Measurements from ENCODE around the gene EXOC2.

EXOC2 gene

DNA sequence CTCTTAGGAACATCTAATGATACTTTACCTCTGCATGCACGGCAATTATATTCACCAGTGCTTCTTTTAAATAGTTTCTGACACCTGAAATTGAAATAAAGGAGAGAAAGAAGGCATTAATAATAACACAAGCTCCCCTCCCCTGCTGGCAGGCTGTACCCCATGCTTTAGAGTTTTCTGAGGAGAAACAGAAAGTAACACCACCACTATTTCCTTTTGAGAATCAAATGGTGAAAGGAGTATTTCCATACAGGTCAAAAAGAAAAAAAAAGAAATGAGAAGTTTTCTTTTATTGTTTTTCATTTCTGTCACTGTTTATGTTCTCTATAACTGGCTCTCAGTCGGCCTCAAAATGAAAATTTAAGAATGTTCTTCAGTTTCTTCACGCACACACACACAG is 193.3 kb downstream of the EXOC2 start:
- WGBS (ENCODE audit: extremely low coverage, insufficient coverage, insufficient read length) = no CpG with 5 or more reads among the region's 3 CpGs

DNA sequence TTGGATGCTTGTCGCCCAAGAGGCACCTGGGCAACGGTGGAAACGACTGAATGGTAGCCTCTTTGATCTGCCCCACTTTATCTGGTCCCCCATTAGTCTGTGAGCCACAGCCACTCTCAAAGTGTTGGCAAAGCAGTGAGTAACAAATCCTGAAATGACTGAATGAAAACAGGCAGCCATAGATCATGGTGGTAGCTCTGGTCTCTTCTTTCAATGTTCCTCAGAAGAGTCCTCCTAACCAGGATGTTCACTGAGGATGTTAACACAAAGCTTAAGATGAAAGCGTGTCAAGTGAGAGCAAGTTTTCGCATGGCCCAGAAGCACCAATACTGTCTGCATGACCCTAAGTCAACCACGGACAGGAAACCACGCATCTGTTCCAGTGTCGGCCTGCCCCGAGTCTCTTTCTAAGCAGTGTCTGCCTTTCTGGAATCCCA is 194.1 kb downstream of the EXOC2 start:
- Histone ChIP-seq H2BK120ac (ENCODE audit: insufficient read depth, low read length, poor library complexity) (no peak overlapping the region), H3K4ac (ENCODE audit: low read depth, low read length) (no peak overlapping the region), H3K14ac (ENCODE audit: low read length) (no peak overlapping the region), H2AK5ac (ENCODE audit: low read length) (no peak overlapping the region), H3K9me3 (ENCODE audit: insufficient read depth, low read depth, low read length) (no peaks in the 10 kb centered on the region), H4K8ac (ENCODE audit: low read depth, low read length) (no peak overlapping the region), H2BK5ac (ENCODE audit: low read depth, low read length, poor library complexity) (no peak overlapping the region), H2AFZ (ENCODE audit: insufficient read depth, low read length, poor library complexity) (no peak overlapping the region), H3K23ac (ENCODE audit: low read length) (no peak overlapping the region), H3K27me3 (ENCODE audit: insufficient read depth, low read length) (no peaks in the 10 kb centered on the region), H3K4me3 (ENCODE audit: low read depth, low read length) (no peak overlapping the region), H3K9ac (ENCODE audit: low read length) (no peak overlapping the region), H2BK12ac (ENCODE audit: low read length) (no peak overlapping the region), H3K79me1 (ENCODE audit: low read length) (no peaks in the 10 kb centered on the region), H3K4me2 (ENCODE audit: low read length) (no peak overlapping the region), H3K27ac (ENCODE audit: low read depth, low read length) (no peak overlapping the region), H4K91ac (ENCODE audit: low read depth, low read length) (no peak overlapping the region), H3K18ac (ENCODE audit: low read length) (no peak overlapping the region), H4K12ac (ENCODE audit: low read depth, low read length) (no peak overlapping the region), H3K36me3 (ENCODE audit: control insufficient read depth in 1 of 2, insufficient read depth in 2 of 2, low read length in 2 of 2) (peaks cover 4% of the 10 kb centered on the region in 2 experiments), H3K79me2 (ENCODE audit: control insufficient read depth, insufficient read depth, low read length, poor library complexity) (no peaks in the 10 kb centered on the region), H3K4me1 (ENCODE audit: control insufficient read depth in 1 of 2, insufficient read depth in 2 of 2, low read length in 2 of 2) (no peaks in the 10 kb centered on the region)
- DNase-seq = no peak
- WGBS (ENCODE audit: extremely low coverage, insufficient coverage, insufficient read length) = no CpG with 5 or more reads among the region's 9 CpGs

More for the DNA sequence above, 193.3 kb downstream of the EXOC2 start:
- no peak overlapping the region for H4K8ac ChIP-seq (ENCODE audit: low read depth, low read length)
- no peak overlapping the region for H3K18ac ChIP-seq (ENCODE audit: low read length)
- no peaks in the 10 kb centered on the region for H3K27me3 ChIP-seq (ENCODE audit: insufficient read depth, low read length)
- no peak overlapping the region for H2BK5ac ChIP-seq (ENCODE audit: low read depth, low read length, poor library complexity)
- no peak overlapping the region for H3K14ac ChIP-seq (ENCODE audit: low read length)
- no peak overlapping the region for H3K23ac ChIP-seq (ENCODE audit: low read length)
- H3K79me2 ChIP-seq (ENCODE audit: control insufficient read depth, insufficient read depth, low read length, poor library complexity) = no peaks in the 10 kb centered on the region
- H3K4me2 ChIP-seq (ENCODE audit: low read length) = no peak overlapping the region
- H3K4ac ChIP-seq (ENCODE audit: low read depth, low read length) = no peak overlapping the region
- H3K36me3 ChIP-seq (ENCODE audit: control insufficient read depth in 1 of 2, insufficient read depth in 2 of 2, low read length in 2 of 2) = peaks cover 4 to 7% of the 10 kb centered on the region in 2 experiments
- H4K12ac ChIP-seq (ENCODE audit: low read depth, low read length) = no peak overlapping the region
- no peak overlapping the region for H4K91ac ChIP-seq (ENCODE audit: low read depth, low read length)
- no peak overlapping the region for H3K27ac ChIP-seq (ENCODE audit: low read depth, low read length)
- H2BK12ac ChIP-seq (ENCODE audit: low read length) = no peak overlapping the region
- no peaks in the 10 kb centered on the region for H3K79me1 ChIP-seq (ENCODE audit: low read length)
- no peak overlapping the region for H2BK120ac ChIP-seq (ENCODE audit: insufficient read depth, low read length, poor library complexity)
- DNase-seq = no peak
- no peak overlapping the region for H2AK5ac ChIP-seq (ENCODE audit: low read length)
- H3K4me3 ChIP-seq (ENCODE audit: low read depth, low read length) = no peak overlapping the region
- no peaks in the 10 kb centered on the region for H3K4me1 ChIP-seq (ENCODE audit: control insufficient read depth in 1 of 2, insufficient read depth in 2 of 2, low read length in 2 of 2)
- H2AFZ ChIP-seq (ENCODE audit: insufficient read depth, low read length, poor library complexity) = no peak overlapping the region
- H3K9ac ChIP-seq (ENCODE audit: low read length) = no peak overlapping the region
- H3K9me3 ChIP-seq (ENCODE audit: insufficient read depth, low read depth, low read length) = no peaks in the 10 kb centered on the region

DNA sequence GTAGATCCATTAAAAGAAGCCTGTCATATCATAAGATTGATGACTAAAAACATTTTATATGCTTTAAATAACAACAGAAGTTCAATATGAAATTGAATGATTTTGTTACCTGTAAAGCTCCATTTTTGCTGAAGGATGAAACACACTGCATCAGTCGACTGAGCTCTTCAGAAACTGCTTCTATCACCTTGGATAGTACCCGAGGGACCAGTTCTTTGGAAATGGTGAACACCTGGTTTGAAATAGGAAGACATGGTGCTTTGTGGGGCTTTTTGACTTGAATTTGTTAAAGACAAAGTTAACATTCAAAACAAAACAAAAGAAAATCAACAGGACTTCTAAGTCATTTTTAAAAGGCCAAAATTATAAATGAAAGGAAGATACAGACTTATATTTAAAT is 195.7 kb downstream of the EXOC2 start:
- WGBS (ENCODE audit: extremely low coverage, insufficient coverage, insufficient read length) = no CpG with 5 or more reads among the region's 2 CpGs
- no peaks in the 10 kb centered on the region for H3K79me1 ChIP-seq (ENCODE audit: low read length)
- no peak overlapping the region for H2AK5ac ChIP-seq (ENCODE audit: low read length)
- H2AFZ ChIP-seq (ENCODE audit: insufficient read depth, low read length, poor library complexity) = no peak overlapping the region
- no peaks in the 10 kb centered on the region for H3K9me3 ChIP-seq (ENCODE audit: insufficient read depth, low read depth, low read length)
- no peak overlapping the region for H3K4ac ChIP-seq (ENCODE audit: low read depth, low read length)
- no peak overlapping the region for H3K23ac ChIP-seq (ENCODE audit: low read length)
- no peak overlapping the region for H3K9ac ChIP-seq (ENCODE audit: low read length)
- H2BK5ac ChIP-seq (ENCODE audit: low read depth, low read length, poor library complexity) = no peak overlapping the region
- no peaks in the 10 kb centered on the region for H3K27me3 ChIP-seq (ENCODE audit: insufficient read depth, low read length)
- no peak overlapping the region for H3K4me3 ChIP-seq (ENCODE audit: low read depth, low read length)
- H3K79me2 ChIP-seq (ENCODE audit: control insufficient read depth, insufficient read depth, low read length, poor library complexity) = no peaks in the 10 kb centered on the region
- H2BK12ac ChIP-seq (ENCODE audit: low read length) = no peak overlapping the region
- H3K27ac ChIP-seq (ENCODE audit: low read depth, low read length) = no peak overlapping the region
- no peaks in the 10 kb centered on the region for H3K4me1 ChIP-seq (ENCODE audit: control insufficient read depth in 1 of 2, insufficient read depth in 2 of 2, low read length in 2 of 2)
- peaks cover 4 to 6% of the 10 kb centered on the region in 2 experiments for H3K36me3 ChIP-seq (ENCODE audit: control insufficient read depth in 1 of 2, insufficient read depth in 2 of 2, low read length in 2 of 2)
- no peak for DNase-seq
- no peak overlapping the region for H4K91ac ChIP-seq (ENCODE audit: low read depth, low read length)
- H3K14ac ChIP-seq (ENCODE audit: low read length) = no peak overlapping the region
- H4K8ac ChIP-seq (ENCODE audit: low read depth, low read length) = no peak overlapping the region
- H2BK120ac ChIP-seq (ENCODE audit: insufficient read depth, low read length, poor library complexity) = no peak overlapping the region
- H4K12ac ChIP-seq (ENCODE audit: low read depth, low read length) = no peak overlapping the region
- H3K18ac ChIP-seq (ENCODE audit: low read length) = no peak overlapping the region
- H3K4me2 ChIP-seq (ENCODE audit: low read length) = no peak overlapping the region

DNA sequence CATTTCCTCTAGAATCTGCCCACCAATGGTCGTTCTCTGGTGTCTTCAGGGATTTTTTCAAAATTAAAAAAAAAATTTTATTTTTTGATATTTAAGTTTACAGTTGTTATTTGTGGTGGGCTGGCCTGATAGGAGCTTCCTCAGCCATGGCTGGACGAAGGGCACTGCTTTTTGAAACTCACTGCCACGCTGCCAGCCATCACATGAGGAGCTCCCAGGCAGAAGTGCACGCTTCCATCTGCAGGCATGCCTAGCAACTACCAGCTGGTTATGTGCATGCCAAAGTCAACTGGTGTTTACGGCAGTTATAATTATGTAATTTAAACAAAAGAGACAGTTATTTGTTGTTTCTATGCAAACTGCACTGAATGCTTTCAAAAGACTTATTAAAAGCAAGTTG is 196.3 kb downstream of the EXOC2 start:
- no peak overlapping the region for H3K4me3 ChIP-seq (ENCODE audit: low read depth, low read length)
- H3K23ac ChIP-seq (ENCODE audit: low read length) = no peak overlapping the region
- no peaks in the 10 kb centered on the region for H3K9me3 ChIP-seq (ENCODE audit: insufficient read depth, low read depth, low read length)
- H2AFZ ChIP-seq (ENCODE audit: insufficient read depth, low read length, poor library complexity) = no peak overlapping the region
- no CpG with 5 or more reads among the region's 5 CpGs for WGBS (ENCODE audit: extremely low coverage, insufficient coverage, insufficient read length)
- H2BK120ac ChIP-seq (ENCODE audit: insufficient read depth, low read length, poor library complexity) = no peak overlapping the region
- H3K79me2 ChIP-seq (ENCODE audit: control insufficient read depth, insufficient read depth, low read length, poor library complexity) = no peaks in the 10 kb centered on the region
- no peak for DNase-seq
- H4K12ac ChIP-seq (ENCODE audit: low read depth, low read length) = no peak overlapping the region
- H3K36me3 ChIP-seq (ENCODE audit: control insufficient read depth in 1 of 2, insufficient read depth in 2 of 2, low read length in 2 of 2) = peaks cover 4 to 6% of the 10 kb centered on the region in 2 experiments
- H3K27ac ChIP-seq (ENCODE audit: low read depth, low read length) = no peak overlapping the region
- H2BK5ac ChIP-seq (ENCODE audit: low read depth, low read length, poor library complexity) = no peak overlapping the region
- H2BK12ac ChIP-seq (ENCODE audit: low read length) = no peak overlapping the region
- H3K14ac ChIP-seq (ENCODE audit: low read length) = no peak overlapping the region
- no peak overlapping the region for H4K91ac ChIP-seq (ENCODE audit: low read depth, low read length)
- no peaks in the 10 kb centered on the region for H3K4me1 ChIP-seq (ENCODE audit: control insufficient read depth in 1 of 2, insufficient read depth in 2 of 2, low read length in 2 of 2)
- no peak overlapping the region for H3K4me2 ChIP-seq (ENCODE audit: low read length)
- no peak overlapping the region for H3K18ac ChIP-seq (ENCODE audit: low read length)
- no peak overlapping the region for H4K8ac ChIP-seq (ENCODE audit: low read depth, low read length)
- no peaks in the 10 kb centered on the region for H3K79me1 ChIP-seq (ENCODE audit: low read length)
- no peak overlapping the region for H3K4ac ChIP-seq (ENCODE audit: low read depth, low read length)
- no peak overlapping the region for H3K9ac ChIP-seq (ENCODE audit: low read length)
- H2AK5ac ChIP-seq (ENCODE audit: low read length) = no peak overlapping the region
- H3K27me3 ChIP-seq (ENCODE audit: insufficient read depth, low read length) = no peaks in the 10 kb centered on the region
